Activated CD8-positive, alpha-beta T cell treated with anti-CD3 and anti-CD28 coated beads for 36 hours (primary cell): ENCODE data around the gene SLC12A3. TPM values are rescaled to one million over a fixed set of nuclear protein-coding genes. Genes with fewer than 3 reads are reported as not detected.

Experiments used
- ATAC-seq: fragments of 200-7000 bp; cut with Tn5 transposase; one replicate; pipeline ENCODE4 v1.10.0; 2021; ENCODE audit warnings: mild to moderate bottlenecking, moderate library complexity
- CTCF ChIA-PET: fragments of 350-600 bp; sonication (Branson Sonifier 250); formaldehyde crosslinking; loops from one replicate; lab custom pipeline; 2021; ENCODE audit warnings: antibody characterized with exemption; lab: Charles Lee
- POLR2A ChIA-PET: fragments of 350-600 bp; sonication (Branson Sonifier 250); formaldehyde crosslinking; loops from one replicate; lab custom pipeline; 2021; ENCODE audit warnings: antibody characterized with exemption; lab: Charles Lee
- DNase-seq: peaks from one replicate; pipeline ENCODE4 v3.0.0-alpha.2; 2020
- H3K27ac Mint-ChIP-seq: one replicate; pipeline ENCODE4 v1.8.0; 2021; ENCODE audit warnings: mild to moderate bottlenecking, mixed read lengths
- H3K27me3 Mint-ChIP-seq: one replicate; pipeline ENCODE4 v1.8.0; 2021; ENCODE audit warnings: mixed read lengths
- H3K36me3 Mint-ChIP-seq: one replicate; pipeline ENCODE4 v1.8.0; 2021; ENCODE audit warnings: low read depth, mixed read lengths
- H3K4me1 Mint-ChIP-seq: one replicate; pipeline ENCODE4 v1.8.0; 2021; ENCODE audit warnings: low read depth, mixed read lengths
- H3K4me3 Mint-ChIP-seq: one replicate; pipeline ENCODE4 v1.8.0; 2021; ENCODE audit warnings: mild to moderate bottlenecking, moderate library complexity, mixed read lengths
- H3K9me3 Mint-ChIP-seq: one replicate; pipeline ENCODE4 v1.8.0; 2021; ENCODE audit warnings: mixed read lengths
- CTCF ChIP-seq: fragments of 200-600 bp; IDR thresholded peaks from one replicate; pipeline ENCODE4 v1.8.0; 2022; ENCODE audit warnings: antibody characterized with exemption, mild to moderate bottlenecking
- intact Hi-C: fragments of 100-400 bp; cut with micrococcal nuclease; formaldehyde crosslinking; loops from one replicate; pipeline ENCODE4 v1.10.0; 2022
- total RNA-seq, 2 experiments: library from RNA; stranded (reverse); gene quantifications; one replicate each; pipeline ENCODE4 v1.2.3, GENCODE V29; 2021

Gene SLC12A3
- total RNA-seq, 2 experiments from 2014 or later: not detected

GRCh38 chr16:56869513-56870275 is 4.7 kb downstream of the SLC12A3 start:
- intact Hi-C loops: loop anchor here (5.0 kb wide), 1 partner anchor 68 kb away; no protein-coding TSS in a partner anchor
- Mint-ChIP-seq H3K4me3 (no peak overlapping the region), H3K27me3 (no peaks in the 10 kb centered on the region), H3K9me3 (no peaks in the 10 kb centered on the region), H3K36me3 (no peaks in the 10 kb centered on the region), H3K4me1 (peaks cover 2% of the 10 kb centered on the region), H3K27ac (no peak overlapping the region)
- ChIA-PET POLR2A (interaction anchor here (0.6 kb wide), 1 partner anchor 78 kb away, joined by 3 read pairs; no protein-coding TSS in a partner anchor), CTCF (interaction anchor here (0.8 to 6.0 kb wide), 15 partner anchors 9 to 213 kb away, joined by 3 to 108 read pairs (median 4); no protein-coding TSS in a partner anchor)
- ATAC-seq: peak; percentile 84
- DNase-seq: peak; percentile 69
- no peak for TF ChIP-seq CTCF

- Mint-ChIP-seq H3K27ac (no peak overlapping the region), H3K36me3 (no peaks in the 10 kb centered on the region), H3K4me3 (no peak overlapping the region), H3K9me3 (no peaks in the 10 kb centered on the region), H3K4me1 (peaks cover 2% of the 10 kb centered on the region), H3K27me3 (no peaks in the 10 kb centered on the region)
- ChIA-PET CTCF (interaction anchor here (1.5 to 6.0 kb wide), 4 partner anchors 32 to 81 kb away, joined by 3 to 108 read pairs (median 14); no protein-coding TSS in a partner anchor), POLR2A (no interaction called here)
- TF ChIP-seq CTCF: no peak
- DNase-seq (no peak), ATAC-seq (no peak)
- intact Hi-C loops: no loop called here
Measured at GRCh38 chr16:56870276-56870888, 5.4 kb downstream of the SLC12A3 start.

GRCh38 chr16:56871172-56871593 is 6.2 kb downstream of the SLC12A3 start:
- H3K9me3 Mint-ChIP-seq: no peaks in the 10 kb centered on the region
- no peak overlapping the region for H3K27ac Mint-ChIP-seq
- no peak for TF ChIP-seq CTCF
- DNase-seq (no peak), ATAC-seq (no peak)
- CTCF ChIA-PET: interaction anchor here (1.1 kb wide), 1 partner anchor 83 kb away, joined by 4 read pairs; no protein-coding TSS in a partner anchor
- intact Hi-C loops: no loop called here
- POLR2A ChIA-PET: interaction anchor here (1.3 to 1.4 kb wide), 2 partner anchors 60 to 62 kb away, joined by 5 read pairs; partner anchors contain the start of gene HERPUD1
- H3K27me3 Mint-ChIP-seq: no peaks in the 10 kb centered on the region
- H3K36me3 Mint-ChIP-seq: no peaks in the 10 kb centered on the region
- no peak overlapping the region for H3K4me3 Mint-ChIP-seq
- peaks cover 2% of the 10 kb centered on the region for H3K4me1 Mint-ChIP-seq

- Mint-ChIP-seq H3K36me3 (no peaks in the 10 kb centered on the region), H3K9me3 (no peaks in the 10 kb centered on the region), H3K4me3 (no peak overlapping the region), H3K27ac (no peak overlapping the region), H3K4me1 (no peaks in the 10 kb centered on the region), H3K27me3 (no peaks in the 10 kb centered on the region)
- intact Hi-C loops: no loop called here
- ChIA-PET CTCF (no interaction called here), POLR2A (interaction anchor here (0.8 kb wide), 1 partner anchor 9 kb away, joined by 5 read pairs; no protein-coding TSS in a partner anchor)
- no peak for ATAC-seq
- TF ChIP-seq CTCF: no peak
- DNase-seq: no peak
Measured at GRCh38 chr16:56872863-56873391, 7.9 kb downstream of the SLC12A3 start.
